ENCODE data around the gene FRZB.

Gene FRZB

GRCh38 chr2:182814380-182814779 lies 52.1 kb downstream of the FRZB start:
- TF ChIP-seq CTCF (IDR thresholded peaks at IDR 0.05; ENCODE audit: low read length, missing control alignments): no peak
- no peak for DNase-seq (ENCODE audit: low read depth)
- H3K4me3 ChIP-seq (replicated peaks; ENCODE audit: low read depth, low read length): no peak overlapping the region

GRCh38 chr2:182810087-182810486 lies 56.4 kb downstream of the FRZB start:
- TF ChIP-seq CTCF (IDR thresholded peaks at IDR 0.05; ENCODE audit: low read length, missing control alignments): no peak
- H3K4me3 ChIP-seq (replicated peaks; ENCODE audit: low read depth, low read length): no peak overlapping the region
- no peak for DNase-seq (ENCODE audit: low read depth)

GRCh38 chr2:182807319-182807718 lies 59.1 kb downstream of the FRZB start:
- TF ChIP-seq CTCF (IDR thresholded peaks at IDR 0.05; ENCODE audit: low read length, missing control alignments): no peak
- H3K4me3 ChIP-seq (replicated peaks; ENCODE audit: low read depth, low read length): no peak overlapping the region
- no peak for DNase-seq (ENCODE audit: low read depth)

- no peak for TF ChIP-seq CTCF (IDR thresholded peaks at IDR 0.05; ENCODE audit: low read length, missing control alignments)
Observed at GRCh38 chr2:182804128-182804527, 62.3 kb downstream of the FRZB start.

GRCh38 chr2:182798736-182799135 lies 67.7 kb downstream of the FRZB start:
- no peak for TF ChIP-seq CTCF (IDR thresholded peaks at IDR 0.05; ENCODE audit: low read length, missing control alignments)
- no peak overlapping the region for H3K4me3 ChIP-seq (replicated peaks; ENCODE audit: low read depth, low read length)

More at GRCh38 chr2:182804128-182804527, 62.3 kb downstream of the FRZB start:
- DNase-seq (ENCODE audit: low read depth): no peak
- H3K4me3 ChIP-seq (replicated peaks; ENCODE audit: low read depth, low read length): no peak overlapping the region

GRCh38 chr2:182792441-182792840 lies 74.0 kb downstream of the FRZB start:
- no peak for DNase-seq (ENCODE audit: low read depth)
- no peak overlapping the region for H3K4me3 ChIP-seq (replicated peaks; ENCODE audit: low read depth, low read length)
- no peak for TF ChIP-seq CTCF (IDR thresholded peaks at IDR 0.05; ENCODE audit: low read length, missing control alignments)

More at GRCh38 chr2:182798736-182799135, 67.7 kb downstream of the FRZB start:
- DNase-seq (ENCODE audit: low read depth): no peak

- H3K4me3 ChIP-seq (replicated peaks; ENCODE audit: low read depth, low read length): no peak overlapping the region
- DNase-seq (ENCODE audit: low read depth): peak; percentile 63
- TF ChIP-seq CTCF (IDR thresholded peaks at IDR 0.05; ENCODE audit: low read length, missing control alignments): peak; percentile 59
Observed at GRCh38 chr2:182784777-182785176, 81.7 kb downstream of the FRZB start.

Data from fibroblast of pulmonary artery (primary cell).